ENCODE data around the gene CLDN14.

GRCh38 chr21:36522219-36522808 is 42.4 kb upstream of the CLDN14 start:
- TF ChIP-seq CTCF (IDR thresholded peaks at IDR 0.05; ENCODE audit: low read length) (no peak), EZH2 (IDR thresholded peaks at IDR 0.05; ENCODE audit: borderline replicate concordance, low read length) (no peak)

All from OCI-LY1 (cell line).